ENCODE measurements around the gene PGM1.
"Not testable (repeated sequence)": the region's sequence is repeated elsewhere in the genome, so short reads cannot be mapped to it uniquely, and the experiment has no call there.

PGM1 gene

GRCh38 chr1:63593303-63593885, at the start of gene PGM1:
PGM1 (plus strand) TSS chr1:63593411; CDS start chr1:63593489, 78 bp downstream.
- DNase-seq = peak; percentile 28

GRCh38 chr1:63545780-63546179, 47.4 kb upstream of the PGM1 start:
- no peak for DNase-seq

GRCh38 chr1:63547621-63548294, 45.5 kb upstream of the PGM1 start:
- DNase-seq = no peak

- DNase-seq = no peak
Observed at GRCh38 chr1:63548303-63548702, 44.9 kb upstream of the PGM1 start.

- DNase-seq = no peak
Observed at GRCh38 chr1:63548877-63549276, 44.3 kb upstream of the PGM1 start.

GRCh38 chr1:63555480-63555879, 37.7 kb upstream of the PGM1 start:
- no peak for DNase-seq

- peak; percentile 5 for DNase-seq
Observed at GRCh38 chr1:63557365-63557987, 35.7 kb upstream of the PGM1 start.

- no peak for DNase-seq
Observed at GRCh38 chr1:63559357-63559756, 33.9 kb upstream of the PGM1 start.

- DNase-seq = no peak
Observed at GRCh38 chr1:63563745-63564144, 29.5 kb upstream of the PGM1 start.

- DNase-seq = no peak
Observed at GRCh38 chr1:63569068-63569467, 24.1 kb upstream of the PGM1 start.

- DNase-seq = no peak
Observed at GRCh38 chr1:63569640-63570316, 23.4 kb upstream of the PGM1 start.

- not testable (repeated sequence) for DNase-seq
Observed at GRCh38 chr1:63572686-63573085, 20.5 kb upstream of the PGM1 start.

GRCh38 chr1:63574203-63574796, 18.9 kb upstream of the PGM1 start:
- DNase-seq = not testable (repeated sequence)

GRCh38 chr1:63575340-63575826, 17.8 kb upstream of the PGM1 start:
- no peak for DNase-seq

- DNase-seq = not testable (repeated sequence)
Observed at GRCh38 chr1:63586326-63586725, 6.9 kb upstream of the PGM1 start.

GRCh38 chr1:63590166-63590560, 3.0 kb upstream of the PGM1 start:
- DNase-seq = no peak

GRCh38 chr1:63592536-63593302, 492 bp upstream of the PGM1 start:
- peak; percentile 68 for DNase-seq

GRCh38 chr1:63593886-63594605, 835 bp downstream of the PGM1 start:
- peak; percentile 90 for DNase-seq

GRCh38 chr1:63595435-63595834, 2.2 kb downstream of the PGM1 start:
- DNase-seq = no peak

GRCh38 chr1:63599799-63600198, 6.6 kb downstream of the PGM1 start:
- DNase-seq = no peak

- no peak for DNase-seq
Observed at GRCh38 chr1:63600248-63600647, 7.0 kb downstream of the PGM1 start.

GRCh38 chr1:63601061-63601460, 7.8 kb downstream of the PGM1 start:
- DNase-seq = no peak

All from GF-D8 (cell line).